Mammary epithelial cell (primary cell): ENCODE measurements around the gene MIOX.

Source experiments
- EZH2 ChIP-seq: IDR thresholded peaks from 2 replicates; pipeline ENCODE4 v1.6.1; 2012; ENCODE audit warnings: low read length, inconsistent platforms, borderline replicate concordance
- TF ChIP-seq, protein P1 (sequence below), 2 donors: IDR thresholded peaks in 1 of 2; conservative IDR thresholded peaks in 1 of 2; 2 replicates each; pipeline ENCODE4 v1.5.1; 2011 to 2012; ENCODE audit warnings: inconsistent platforms in 2 of 2, low read length in 2 of 2, mild to moderate bottlenecking in 2 of 2, control low read depth in 1 of 2, low read depth in 1 of 2; ENCODE audit not compliant: insufficient read depth in 1 of 2; ENCODE audit errors: extremely low read depth in 1 of 2

GRCh38 chr22:50525858-50526107 is 39.1 kb downstream of the MIOX start:
- TF ChIP-seq, protein P1, sequence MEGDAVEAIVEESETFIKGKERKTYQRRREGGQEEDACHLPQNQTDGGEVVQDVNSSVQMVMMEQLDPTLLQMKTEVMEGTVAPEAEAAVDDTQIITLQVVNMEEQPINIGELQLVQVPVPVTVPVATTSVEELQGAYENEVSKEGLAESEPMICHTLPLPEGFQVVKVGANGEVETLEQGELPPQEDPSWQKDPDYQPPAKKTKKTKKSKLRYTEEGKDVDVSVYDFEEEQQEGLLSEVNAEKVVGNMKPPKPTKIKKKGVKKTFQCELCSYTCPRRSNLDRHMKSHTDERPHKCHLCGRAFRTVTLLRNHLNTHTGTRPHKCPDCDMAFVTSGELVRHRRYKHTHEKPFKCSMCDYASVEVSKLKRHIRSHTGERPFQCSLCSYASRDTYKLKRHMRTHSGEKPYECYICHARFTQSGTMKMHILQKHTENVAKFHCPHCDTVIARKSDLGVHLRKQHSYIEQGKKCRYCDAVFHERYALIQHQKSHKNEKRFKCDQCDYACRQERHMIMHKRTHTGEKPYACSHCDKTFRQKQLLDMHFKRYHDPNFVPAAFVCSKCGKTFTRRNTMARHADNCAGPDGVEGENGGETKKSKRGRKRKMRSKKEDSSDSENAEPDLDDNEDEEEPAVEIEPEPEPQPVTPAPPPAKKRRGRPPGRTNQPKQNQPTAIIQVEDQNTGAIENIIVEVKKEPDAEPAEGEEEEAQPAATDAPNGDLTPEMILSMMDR (conservative IDR thresholded peaks at IDR 0.05 in 1 of 2, IDR thresholded peaks at IDR 0.05 in 1 of 2; ENCODE audit: extremely low read depth in 1 of 2, insufficient read depth in 1 of 2, low read depth in 1 of 2, low read length in 2 of 2): no peak
- no peak for TF ChIP-seq EZH2
